ENCODE results near the gene BSDC1. TPM values are rescaled to one million over a fixed set of nuclear protein-coding genes. Genes with fewer than 3 reads are reported as not detected.

BSDC1 gene
- total RNA-seq, 2 experiments from 2014 or later = 42.9 to 44.6 TPM

DNA sequence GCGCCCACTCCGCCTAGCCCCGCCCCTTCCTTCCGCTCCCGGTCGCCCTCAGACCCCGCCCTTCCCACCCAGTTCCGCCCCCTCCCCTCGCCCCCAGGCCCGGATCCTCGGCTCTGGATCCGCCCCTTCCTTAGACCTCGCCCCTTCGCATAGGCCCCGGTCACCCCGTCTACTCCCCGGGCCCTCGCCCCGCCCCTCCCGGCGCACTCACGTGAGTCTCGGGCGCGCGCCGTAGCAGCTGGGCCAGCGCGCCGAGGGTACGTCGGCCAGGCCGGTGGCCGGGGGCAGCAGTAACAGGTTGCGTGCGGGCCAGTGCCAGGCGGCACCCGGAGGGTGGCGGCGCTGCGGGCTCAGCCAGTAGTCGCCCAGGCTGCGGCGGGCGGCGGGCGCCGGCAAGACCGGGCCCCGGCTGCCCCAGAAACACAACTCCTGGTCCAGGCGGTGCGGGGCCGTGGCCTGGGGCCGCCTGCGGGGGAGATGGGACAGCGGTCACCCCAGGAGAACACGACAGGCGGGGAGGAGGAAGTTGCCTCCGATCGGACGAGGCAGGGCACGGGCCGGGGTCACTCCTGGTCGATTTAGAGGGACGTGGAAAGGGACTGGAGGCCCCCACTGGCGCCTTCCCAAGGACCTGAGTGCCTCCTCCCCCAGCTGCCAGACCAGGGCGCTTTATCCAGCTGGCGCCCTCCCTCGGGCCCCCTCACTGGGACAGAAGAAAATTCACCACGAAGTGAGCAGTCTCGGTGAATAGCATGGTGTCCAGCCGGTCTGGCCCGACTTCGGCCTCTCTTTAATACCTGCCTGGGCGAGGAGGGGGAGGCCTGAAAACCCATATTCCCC lies 42.6 kb downstream of the BSDC1 start:
- peak overlapping the region; percentile 79 for H3K4me3 Mint-ChIP-seq
- POLR2A ChIA-PET = no interaction called here
- peaks cover under 1% of the 10 kb centered on the region for H3K27me3 Mint-ChIP-seq
- CTCF ChIA-PET = interaction anchor here (0.9 to 2.4 kb wide), 8 partner anchors 10 to 594 kb away, joined by 3 to 7 read pairs (median 4); partner anchors contain the start of genes FAM229A, MARCKSL1 and TSSK3
- peaks cover 6% of the 10 kb centered on the region for H3K36me3 Mint-ChIP-seq (ENCODE audit: low read depth)
- peak overlapping the region; percentile 77 for H3K27ac Mint-ChIP-seq
- H3K4me1 Mint-ChIP-seq = peaks cover 45% of the 10 kb centered on the region
- H3K9me3 Mint-ChIP-seq = peaks cover 4% of the 10 kb centered on the region
- peak; percentile 93 for DNase-seq

- peaks cover 4% of the 10 kb centered on the region for H3K9me3 Mint-ChIP-seq
- H3K36me3 Mint-ChIP-seq (ENCODE audit: low read depth) = peaks cover 6% of the 10 kb centered on the region
- peak overlapping the region; percentile 77 for H3K27ac Mint-ChIP-seq
- H3K27me3 Mint-ChIP-seq = peaks cover 2% of the 10 kb centered on the region
- ChIA-PET POLR2A (no interaction called here), CTCF (interaction anchor here (0.5 to 2.4 kb wide), 8 partner anchors 8 to 687 kb away, joined by 3 to 7 read pairs (median 4); partner anchors contain the start of genes FAM229A, MARCKSL1 and TSSK3)
- peaks cover 43% of the 10 kb centered on the region for H3K4me1 Mint-ChIP-seq
- DNase-seq = no peak
- H3K4me3 Mint-ChIP-seq = peak overlapping the region; percentile 79
Observed at GRCh38 chr1:32350785-32351398, 43.3 kb downstream of the BSDC1 start.

GRCh38 chr1:32349211-32349708 lies 45.0 kb downstream of the BSDC1 start:
- no peak for DNase-seq
- POLR2A ChIA-PET = no interaction called here
- H3K4me1 Mint-ChIP-seq = peaks cover 51% of the 10 kb centered on the region
- no peak overlapping the region for H3K4me3 Mint-ChIP-seq
- H3K27ac Mint-ChIP-seq = peak overlapping the region; percentile 60
- peaks cover 4% of the 10 kb centered on the region for H3K27me3 Mint-ChIP-seq
- peaks cover 6% of the 10 kb centered on the region for H3K36me3 Mint-ChIP-seq (ENCODE audit: low read depth)
- H3K9me3 Mint-ChIP-seq = peaks cover 4% of the 10 kb centered on the region
- CTCF ChIA-PET = interaction anchor here (1.6 kb wide), 1 partner anchor 101 kb away, joined by 3 read pairs; no protein-coding TSS in a partner anchor

DNA sequence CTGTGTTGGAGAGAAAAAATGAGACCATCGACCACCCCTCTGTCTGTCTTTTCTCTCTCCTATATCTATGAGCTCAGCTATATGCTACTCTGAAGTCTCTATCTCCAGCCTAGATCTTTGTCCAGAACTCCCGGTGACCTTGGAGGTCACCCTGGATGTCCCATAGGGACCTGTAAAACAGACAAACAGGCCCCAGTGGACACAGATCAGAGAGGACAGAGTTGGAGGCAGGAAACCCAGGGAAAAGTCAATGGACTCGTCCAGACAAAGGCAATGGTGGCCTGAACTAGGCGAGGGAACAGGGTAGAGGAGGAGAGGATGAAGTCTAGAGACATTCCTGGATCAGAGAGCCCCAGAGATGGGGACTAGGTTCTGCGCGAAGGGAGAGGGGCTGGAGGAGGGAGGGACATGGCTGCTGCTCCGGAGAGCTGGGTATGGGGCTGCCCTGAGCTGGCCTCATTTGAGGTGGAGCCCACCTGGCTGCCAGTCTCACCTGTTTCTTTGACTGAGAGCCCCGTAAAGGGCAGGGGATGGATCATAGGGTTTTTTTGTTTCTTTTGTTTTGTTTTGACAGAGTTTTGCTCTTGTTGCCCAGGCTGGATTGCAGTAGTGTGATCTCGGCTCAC lies 47.6 kb downstream of the BSDC1 start:
- CTCF ChIA-PET = interaction anchor here (1.3 to 2.5 kb wide), 3 partner anchors 9 to 98 kb away, joined by 3 to 8 read pairs (median 6); no protein-coding TSS in a partner anchor
- H3K27me3 Mint-ChIP-seq = peaks cover 4% of the 10 kb centered on the region
- H3K36me3 Mint-ChIP-seq (ENCODE audit: low read depth) = peaks cover 6% of the 10 kb centered on the region
- peaks cover 57% of the 10 kb centered on the region for H3K4me1 Mint-ChIP-seq
- no peak overlapping the region for H3K27ac Mint-ChIP-seq
- POLR2A ChIA-PET = interaction anchor here (1.1 kb wide), 1 partner anchor 9 kb away, joined by 3 read pairs; no protein-coding TSS in a partner anchor
- peaks cover 4% of the 10 kb centered on the region for H3K9me3 Mint-ChIP-seq
- no peak overlapping the region for H3K4me3 Mint-ChIP-seq
- no peak for DNase-seq

GRCh38 chr1:32345289-32345827 lies 48.9 kb downstream of the BSDC1 start:
- Mint-ChIP-seq H3K9me3 (no peaks in the 10 kb centered on the region), H3K4me1 (peaks cover 52% of the 10 kb centered on the region), H3K27me3 (peaks cover 4% of the 10 kb centered on the region), H3K27ac (no peak overlapping the region), H3K36me3 (ENCODE audit: low read depth) (no peaks in the 10 kb centered on the region), H3K4me3 (no peak overlapping the region)
- ChIA-PET POLR2A (interaction anchor here (2.0 kb wide), 1 partner anchor 9 kb away, joined by 5 read pairs; the partner anchor contains the start of gene MARCKSL1), CTCF (interaction anchor here (0.6 to 2.6 kb wide), 11 partner anchors 9 to 589 kb away, joined by 3 to 10 read pairs (median 3); partner anchors contain the start of gene MARCKSL1)
- DNase-seq = no peak

DNA sequence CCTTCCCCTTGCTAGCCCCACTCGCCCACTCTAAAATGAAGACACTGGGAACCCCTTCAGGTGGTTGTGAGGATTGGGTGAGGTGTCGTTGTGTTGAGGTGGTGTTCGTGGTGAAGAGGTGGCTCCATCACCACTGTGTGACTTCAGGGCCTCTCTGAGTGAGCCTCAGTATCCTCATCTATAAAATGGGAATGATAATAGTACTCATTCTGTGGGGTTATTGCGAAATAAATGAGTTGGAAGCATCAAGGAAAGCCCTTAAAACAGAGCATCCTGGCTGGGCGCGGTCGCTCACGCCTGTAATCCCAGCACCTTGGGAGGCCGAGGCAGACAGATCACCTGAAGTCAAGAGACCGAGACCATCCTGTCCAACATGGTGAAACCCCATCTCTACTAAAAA lies 51.5 kb downstream of the BSDC1 start:
- Mint-ChIP-seq H3K27ac (peak overlapping the region; percentile 63), H3K4me1 (peaks cover 39% of the 10 kb centered on the region), H3K4me3 (no peak overlapping the region), H3K9me3 (no peaks in the 10 kb centered on the region), H3K27me3 (peaks cover 4% of the 10 kb centered on the region), H3K36me3 (ENCODE audit: low read depth) (no peaks in the 10 kb centered on the region)
- no peak for DNase-seq
- CTCF ChIA-PET = interaction anchor here (0.8 to 1.2 kb wide), 2 partner anchors 8 to 95 kb away, joined by 3 to 4 read pairs; no protein-coding TSS in a partner anchor
- POLR2A ChIA-PET = interaction anchor here (0.6 kb wide), 1 partner anchor 133 kb away, joined by 3 read pairs; no protein-coding TSS in a partner anchor

DNA sequence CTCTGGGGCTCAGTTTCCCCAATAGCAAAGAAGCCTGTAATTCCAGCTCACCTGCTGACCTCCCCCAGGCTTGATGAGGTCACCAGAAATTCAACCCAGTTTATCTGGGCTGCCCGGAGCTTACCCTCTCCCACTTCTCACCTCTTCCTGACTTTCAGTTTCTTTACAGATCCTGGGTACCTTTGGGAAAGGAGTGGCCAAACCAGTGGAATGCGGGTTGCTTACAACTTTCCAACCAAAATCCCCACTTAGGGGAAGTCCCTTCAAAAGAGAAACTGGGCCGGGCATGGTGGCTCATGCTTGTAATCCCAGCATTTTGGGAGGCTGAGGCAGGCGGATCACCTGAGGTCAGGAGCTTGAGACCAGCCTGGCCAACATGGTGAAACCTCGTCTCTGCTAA lies 52.3 kb downstream of the BSDC1 start:
- POLR2A ChIA-PET = no interaction called here
- Mint-ChIP-seq H3K36me3 (ENCODE audit: low read depth) (no peaks in the 10 kb centered on the region), H3K27me3 (peaks cover 4% of the 10 kb centered on the region), H3K4me1 (peaks cover 46% of the 10 kb centered on the region), H3K4me3 (no peak overlapping the region), H3K9me3 (no peaks in the 10 kb centered on the region), H3K27ac (peak overlapping the region; percentile 63)
- no peak for DNase-seq
- CTCF ChIA-PET = interaction anchor here (0.6 to 1.5 kb wide), 5 partner anchors 9 to 256 kb away, joined by 3 to 5 read pairs (median 3); no protein-coding TSS in a partner anchor

DNA sequence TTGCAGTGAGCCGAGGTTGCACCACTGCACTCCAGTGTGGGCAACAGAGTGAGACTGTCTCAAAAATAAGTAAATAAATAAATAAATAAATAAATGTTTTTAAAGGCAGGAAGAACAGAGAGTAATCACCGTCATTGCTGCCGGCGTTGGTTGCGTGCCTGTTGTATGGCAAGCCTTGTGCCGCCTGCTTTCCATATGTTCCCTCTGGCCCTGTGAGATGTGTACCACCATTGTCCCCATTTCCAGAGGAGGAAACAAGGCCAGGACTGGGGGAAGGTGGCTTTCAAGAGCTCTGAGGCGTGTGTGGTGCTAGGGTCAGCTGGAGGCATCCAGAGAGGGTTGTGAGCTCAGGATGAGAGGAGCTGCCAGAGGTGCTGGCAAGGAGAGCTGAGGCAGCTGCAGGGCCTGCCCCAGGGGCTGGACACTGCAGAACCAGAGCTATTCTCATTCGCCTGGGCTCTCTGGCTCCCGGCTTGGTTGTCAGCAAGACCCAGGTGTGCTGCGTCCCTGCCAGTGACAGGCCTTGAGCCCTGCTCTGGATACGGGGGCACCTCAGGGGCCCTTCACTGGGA lies 53.0 kb downstream of the BSDC1 start:
- no peak for DNase-seq
- H3K27ac Mint-ChIP-seq = no peak overlapping the region
- peaks cover 2% of the 10 kb centered on the region for H3K27me3 Mint-ChIP-seq
- no peak overlapping the region for H3K4me3 Mint-ChIP-seq
- no peaks in the 10 kb centered on the region for H3K9me3 Mint-ChIP-seq
- peaks cover 50% of the 10 kb centered on the region for H3K4me1 Mint-ChIP-seq
- no peaks in the 10 kb centered on the region for H3K36me3 Mint-ChIP-seq (ENCODE audit: low read depth)
- ChIA-PET CTCF (interaction anchor here (0.6 to 1.5 kb wide), 3 partner anchors 11 to 255 kb away, joined by 3 to 5 read pairs (median 3); no protein-coding TSS in a partner anchor), POLR2A (no interaction called here)

GRCh38 chr1:32339363-32339978 lies 54.8 kb downstream of the BSDC1 start:
- H3K4me1 Mint-ChIP-seq = peaks cover 47% of the 10 kb centered on the region
- no peak for DNase-seq
- peaks cover 4% of the 10 kb centered on the region for H3K36me3 Mint-ChIP-seq (ENCODE audit: low read depth)
- CTCF ChIA-PET = interaction anchor here (0.5 kb wide), 1 partner anchor 604 kb away, joined by 3 read pairs; no protein-coding TSS in a partner anchor
- POLR2A ChIA-PET = interaction anchor here (0.5 kb wide), 1 partner anchor 41 kb away, joined by 6 read pairs; no protein-coding TSS in a partner anchor
- H3K9me3 Mint-ChIP-seq = no peaks in the 10 kb centered on the region
- peak overlapping the region; percentile 14 for H3K27ac Mint-ChIP-seq
- no peaks in the 10 kb centered on the region for H3K27me3 Mint-ChIP-seq
- no peak overlapping the region for H3K4me3 Mint-ChIP-seq

GRCh38 chr1:32338637-32339145 lies 55.5 kb downstream of the BSDC1 start:
- no peak overlapping the region for H3K4me3 Mint-ChIP-seq
- H3K27me3 Mint-ChIP-seq = no peaks in the 10 kb centered on the region
- CTCF ChIA-PET = no interaction called here
- no peak for DNase-seq
- H3K9me3 Mint-ChIP-seq = no peaks in the 10 kb centered on the region
- peaks cover 54% of the 10 kb centered on the region for H3K4me1 Mint-ChIP-seq
- POLR2A ChIA-PET = interaction anchor here (0.5 kb wide), 1 partner anchor 41 kb away, joined by 6 read pairs; no protein-coding TSS in a partner anchor
- peak overlapping the region; percentile 14 for H3K27ac Mint-ChIP-seq
- H3K36me3 Mint-ChIP-seq (ENCODE audit: low read depth) = peaks cover 10% of the 10 kb centered on the region
